HG03064 (cell line): ENCODE results near the gene DSE.

Experiments
- ATAC-seq: cut with Tn5 transposase; IDR thresholded peaks from one replicate; pipeline ENCODE4 v1.9.1; 2021; ENCODE audit warnings: low read depth; ENCODE audit not compliant: unreplicated experiment

Gene DSE

DNA sequence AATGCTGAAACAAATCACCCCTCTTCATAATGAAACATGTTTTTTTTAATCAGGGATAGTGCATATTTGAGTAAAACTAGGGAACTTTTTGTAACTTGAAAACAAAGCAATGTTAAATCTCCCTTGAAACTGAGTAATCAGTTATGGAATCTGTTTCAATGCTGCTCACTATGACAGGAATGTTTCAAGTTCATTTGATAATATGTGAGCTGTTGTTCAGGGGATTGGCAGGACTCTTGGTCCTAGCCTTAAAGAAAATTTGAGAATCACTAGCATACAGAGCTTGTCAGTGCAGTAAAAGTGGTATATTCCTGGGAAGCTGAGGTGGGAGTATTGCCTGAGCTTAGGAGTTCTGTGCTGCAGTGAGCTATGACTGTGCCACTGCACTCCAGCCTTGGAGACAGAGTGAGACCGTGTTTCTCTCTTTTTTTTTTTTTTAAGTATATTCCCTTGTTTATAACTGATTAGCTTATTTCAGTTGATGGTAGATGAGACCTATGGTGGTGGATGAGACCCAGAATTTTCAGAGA lies 68.8 kb downstream of the DSE start:
- no peak for ATAC-seq

DNA sequence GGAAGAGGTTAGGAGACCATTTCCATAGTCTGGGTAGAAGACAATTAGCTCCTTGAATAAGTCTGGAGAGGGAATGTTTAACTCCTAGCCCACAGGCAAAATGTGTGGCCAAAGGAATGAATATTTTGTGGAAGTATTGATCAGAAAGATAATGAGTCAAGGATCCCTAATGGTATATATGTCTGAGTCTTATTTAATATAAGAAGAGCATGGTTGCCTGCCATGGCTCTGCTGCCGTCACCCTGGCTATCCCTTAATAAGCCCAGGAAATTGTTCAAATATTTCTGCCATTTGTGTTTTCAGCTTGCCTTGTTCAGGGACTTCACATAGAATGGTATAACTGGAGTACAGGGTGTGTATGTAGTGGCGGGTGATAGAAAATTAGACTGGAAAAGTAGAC lies 72.4 kb downstream of the DSE start:
- no peak for ATAC-seq

DNA sequence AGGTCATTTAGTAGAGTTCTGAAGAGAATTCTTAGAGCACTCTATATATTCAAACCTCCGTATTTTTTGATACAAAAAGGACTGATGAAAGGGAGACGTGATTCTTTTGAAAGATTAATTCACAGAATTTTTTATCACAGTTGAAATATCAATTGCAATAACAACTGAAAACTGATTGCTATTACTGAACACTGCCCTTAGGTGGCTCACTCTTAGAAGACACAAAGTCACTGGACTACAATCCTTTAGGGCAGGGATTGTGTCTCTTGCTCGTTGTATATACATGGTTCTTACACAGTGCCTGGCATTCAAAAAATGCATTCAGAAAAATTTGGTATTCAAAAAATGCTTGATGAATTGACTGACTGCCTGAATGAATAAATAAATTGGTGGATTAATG lies 73.3 kb downstream of the DSE start:
- ATAC-seq, result no peak

DNA sequence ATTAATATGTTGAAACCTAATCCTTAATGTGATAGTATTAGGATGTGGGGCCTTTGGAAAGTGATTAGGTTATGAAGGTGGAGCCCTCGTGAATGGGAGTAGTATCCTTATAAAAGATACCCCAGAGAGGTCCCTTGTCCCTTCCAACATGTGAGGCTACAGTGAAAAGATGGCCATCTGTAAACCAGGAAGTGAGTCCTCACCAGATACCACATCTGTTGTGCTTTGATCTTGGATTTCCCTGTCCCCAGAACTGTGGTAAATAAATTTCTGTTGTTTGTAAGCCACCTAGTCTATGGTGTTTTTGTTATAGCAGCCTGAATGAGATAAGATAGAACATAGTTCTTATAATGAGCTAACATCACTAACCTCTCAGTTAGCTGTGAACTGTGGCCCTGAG lies 73.8 kb downstream of the DSE start:
- ATAC-seq, result no peak

DNA sequence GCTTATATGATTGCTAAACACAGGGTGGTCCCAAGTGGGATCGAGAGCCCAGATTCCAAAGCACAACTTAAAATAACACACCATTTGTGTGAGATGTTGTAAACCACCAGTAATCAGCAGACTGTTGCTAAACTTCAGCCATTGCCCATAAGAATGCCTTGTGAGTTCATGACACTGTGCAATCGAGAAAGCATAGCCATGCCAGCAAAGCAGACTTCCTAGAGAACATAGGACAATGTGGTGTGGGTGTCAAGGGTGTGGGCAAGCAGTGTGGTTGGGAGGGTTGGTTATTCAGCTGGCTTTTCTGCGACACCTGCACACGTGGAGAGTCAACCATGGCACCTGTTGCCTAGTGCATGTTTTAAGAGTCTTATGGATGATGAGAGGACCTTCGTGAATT lies 74.4 kb downstream of the DSE start:
- no peak for ATAC-seq

DNA sequence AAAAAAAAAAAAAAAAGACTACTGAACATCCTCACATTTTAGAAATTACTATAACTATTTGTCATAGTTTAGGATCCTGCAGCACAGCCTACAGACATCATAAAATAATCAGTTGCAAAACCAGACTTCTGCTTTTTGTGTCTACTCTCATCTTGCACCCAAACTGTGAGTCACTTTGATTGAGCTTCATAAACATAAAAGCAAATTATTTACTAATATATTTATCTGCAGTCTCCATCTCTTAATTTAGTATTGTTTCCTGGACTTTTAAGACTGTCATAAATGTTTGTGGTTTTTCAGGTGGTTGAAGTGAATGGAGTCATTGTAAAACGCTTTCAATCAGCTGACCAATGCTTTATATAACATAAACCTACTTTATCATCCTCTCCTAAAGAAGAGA lies 75.7 kb downstream of the DSE start:
- ATAC-seq, result no peak

DNA sequence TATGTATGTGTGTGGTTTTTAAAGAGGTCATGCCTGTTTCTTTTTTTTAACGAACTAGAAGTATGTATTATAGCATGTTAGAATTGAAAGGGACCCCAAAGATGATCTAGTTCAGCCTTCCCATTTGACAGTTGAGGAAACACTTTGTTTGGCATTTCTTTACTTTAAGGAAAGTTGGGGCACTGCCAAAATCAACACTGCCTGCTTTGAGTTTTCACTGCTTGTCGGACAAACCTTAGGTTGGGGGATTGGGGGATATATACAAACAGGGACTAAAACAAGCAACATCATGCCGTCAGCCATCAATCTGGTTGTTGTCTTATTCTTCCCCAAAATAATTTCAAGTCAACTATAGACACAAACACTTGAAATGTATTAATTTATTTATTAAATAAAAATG lies 76.3 kb downstream of the DSE start:
- no peak for ATAC-seq

DNA sequence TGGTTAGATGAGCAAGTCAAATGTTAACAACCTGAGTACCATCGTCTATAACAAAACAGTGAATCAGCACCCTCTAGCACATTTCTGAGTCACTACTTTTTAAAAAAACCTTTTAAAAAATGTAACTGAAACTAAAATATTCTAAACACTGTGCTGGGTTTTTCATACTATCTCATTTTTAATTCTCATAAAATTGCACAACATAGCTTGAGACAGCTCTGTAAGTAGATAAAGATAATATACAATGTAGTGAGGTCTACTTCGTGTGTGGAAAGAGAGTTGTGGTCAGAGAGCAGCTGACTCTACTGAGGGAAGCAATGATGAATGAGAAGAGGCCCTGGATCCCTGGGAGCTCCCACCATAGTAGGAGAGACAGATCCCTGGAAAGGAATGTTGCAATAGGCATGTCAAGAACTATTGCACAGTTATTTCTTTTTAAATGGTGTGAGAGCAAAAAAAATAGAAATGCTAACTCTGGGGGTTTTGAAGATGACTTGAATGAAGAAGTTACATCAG lies 76.8 kb downstream of the DSE start:
- ATAC-seq, result no peak

DNA sequence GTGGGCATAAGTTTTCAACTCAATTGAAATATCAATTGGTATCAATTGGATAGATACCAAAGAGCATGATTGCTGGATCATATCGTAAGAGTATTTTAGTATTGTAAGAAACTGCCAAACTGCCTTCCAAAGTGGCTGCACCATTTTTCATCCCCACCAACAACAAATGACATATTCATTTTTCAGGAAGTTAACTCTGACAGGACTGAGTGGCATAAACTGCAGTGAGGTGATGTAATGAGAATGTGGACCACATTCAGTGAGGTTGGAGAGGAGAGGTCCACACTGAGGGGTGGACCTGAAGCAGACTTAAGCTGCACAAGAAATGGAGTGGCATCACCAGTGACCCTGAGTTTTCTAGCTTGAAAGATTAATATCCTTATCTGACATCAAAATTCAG lies 78.8 kb downstream of the DSE start:
- ATAC-seq, result no peak

DNA sequence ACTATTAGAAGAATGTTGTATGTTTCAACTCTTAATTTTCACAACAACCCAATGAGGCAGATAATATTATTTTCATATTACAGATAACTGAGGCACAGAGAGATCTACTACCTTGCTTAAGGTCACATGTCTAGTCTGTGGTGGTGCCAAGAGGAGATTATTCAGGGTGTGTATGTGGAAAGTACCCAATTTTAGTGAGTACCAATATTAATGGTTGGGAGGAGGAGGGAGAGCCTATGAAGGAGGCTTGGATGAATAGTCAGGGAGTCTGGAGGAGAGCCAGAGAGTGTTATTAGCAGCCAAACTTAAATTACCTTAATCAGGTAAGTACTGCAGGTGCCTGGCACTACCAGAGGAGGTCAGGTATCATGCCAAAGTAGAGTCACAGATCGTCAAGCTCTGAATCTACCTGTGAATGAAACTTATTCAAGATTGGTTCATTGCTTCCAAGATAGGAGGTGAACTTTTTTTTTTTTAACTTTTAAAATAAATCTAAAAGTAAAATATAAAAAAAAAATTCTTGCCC lies 79.5 kb downstream of the DSE start:
- no peak for ATAC-seq

DNA sequence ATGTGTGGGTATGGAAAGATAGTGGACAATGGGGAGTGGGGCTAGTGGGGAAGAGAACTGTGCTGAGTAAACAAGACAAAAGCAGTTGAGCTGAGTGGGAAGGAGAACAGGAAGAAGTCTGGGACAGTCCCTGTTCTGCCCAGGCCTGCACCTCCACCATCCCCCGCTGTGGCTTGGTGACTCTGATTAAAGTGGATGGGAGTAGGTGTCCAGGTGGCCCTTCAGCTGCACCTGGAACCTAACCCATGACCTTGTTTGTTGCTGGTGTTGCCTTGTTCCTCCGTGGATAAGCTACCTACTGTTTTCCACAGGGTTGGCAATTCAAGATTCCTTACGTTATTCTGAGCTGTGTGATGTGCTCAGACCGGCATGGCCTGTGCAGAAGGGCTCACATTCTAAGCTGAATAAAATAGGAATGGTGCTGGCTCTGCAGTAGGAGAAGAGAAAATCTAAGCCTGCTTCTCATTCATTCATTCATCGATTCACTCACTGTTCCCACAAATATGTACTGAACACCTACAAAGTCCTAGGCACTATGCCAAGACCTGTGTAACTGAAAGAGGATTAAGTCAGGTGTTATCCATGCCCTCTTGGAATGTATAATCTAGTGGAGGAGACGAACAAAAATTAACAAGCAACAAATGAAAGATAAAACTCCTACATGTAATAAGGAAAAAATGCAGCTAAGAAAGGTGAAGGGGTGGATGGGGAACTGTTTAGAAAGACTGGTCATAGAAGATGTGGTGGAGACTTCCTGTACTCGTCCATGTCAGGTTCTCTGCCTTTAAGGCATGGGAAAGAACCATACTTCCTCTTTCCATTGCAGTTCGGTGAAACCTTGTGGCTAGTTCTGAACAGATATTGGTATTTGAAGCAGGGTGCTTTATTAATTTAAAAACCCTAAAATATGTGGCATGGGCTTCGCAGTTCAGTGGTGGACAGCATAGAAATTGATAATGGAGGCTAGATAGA lies 80.3 kb downstream of the DSE start:
- ATAC-seq, result peak; percentile 73

DNA sequence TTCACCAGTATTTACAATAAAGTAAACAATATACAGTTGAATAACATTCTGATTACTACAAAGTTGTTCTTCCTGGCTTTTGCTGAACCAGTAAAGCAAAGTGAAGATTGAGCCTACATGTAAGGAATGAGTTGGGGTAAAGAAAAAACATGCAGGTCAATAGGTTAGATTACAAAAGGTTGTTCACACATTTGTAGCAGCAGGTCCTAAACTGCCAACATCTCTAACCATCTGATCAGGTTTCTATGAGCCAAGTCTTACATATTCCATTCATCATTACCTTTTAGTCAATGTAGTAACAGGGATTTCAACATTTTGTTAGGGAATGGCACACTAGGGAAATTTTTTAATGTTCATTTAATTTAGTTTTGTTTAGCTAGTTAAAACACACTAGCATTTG lies 81.2 kb downstream of the DSE start:
- ATAC-seq, result no peak

DNA sequence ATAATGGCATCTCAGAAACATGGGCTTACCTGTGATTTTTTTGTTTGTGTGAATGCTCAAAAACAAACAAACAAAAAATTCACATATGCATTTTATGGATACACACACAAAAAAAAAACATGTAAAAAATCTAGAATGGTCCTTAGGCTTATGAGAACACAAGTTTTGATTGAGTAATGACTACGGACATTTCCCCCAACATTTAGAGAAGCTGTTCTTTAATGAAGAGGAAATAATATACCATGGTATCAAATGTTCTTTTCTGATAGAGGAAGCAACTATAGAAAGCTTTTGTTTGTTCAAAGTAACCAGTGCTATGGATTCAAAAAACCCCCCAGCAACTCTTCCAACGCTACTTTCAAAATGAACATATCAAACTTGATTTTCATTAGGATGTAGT lies 81.8 kb downstream of the DSE start:
- no peak for ATAC-seq

DNA sequence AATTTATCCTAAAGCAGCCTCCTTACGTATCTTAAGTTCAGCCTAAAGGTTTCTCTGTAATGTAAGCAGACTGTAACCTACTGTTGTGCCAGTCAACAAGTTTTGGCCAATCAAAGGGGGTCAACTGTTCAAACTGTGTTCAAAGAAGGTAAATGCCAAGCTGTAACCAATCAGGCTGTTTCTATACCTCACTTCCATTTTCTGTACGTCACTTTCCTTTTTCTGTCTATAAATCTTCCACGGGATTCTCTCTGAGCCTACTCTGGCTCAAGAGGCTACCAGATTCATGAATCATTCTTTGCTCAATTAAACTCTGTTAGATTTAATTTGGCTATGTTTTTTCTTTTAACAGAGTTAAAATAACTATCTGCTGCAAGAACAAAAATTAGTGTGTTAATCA lies 85.4 kb downstream of the DSE start:
- no peak for ATAC-seq

DNA sequence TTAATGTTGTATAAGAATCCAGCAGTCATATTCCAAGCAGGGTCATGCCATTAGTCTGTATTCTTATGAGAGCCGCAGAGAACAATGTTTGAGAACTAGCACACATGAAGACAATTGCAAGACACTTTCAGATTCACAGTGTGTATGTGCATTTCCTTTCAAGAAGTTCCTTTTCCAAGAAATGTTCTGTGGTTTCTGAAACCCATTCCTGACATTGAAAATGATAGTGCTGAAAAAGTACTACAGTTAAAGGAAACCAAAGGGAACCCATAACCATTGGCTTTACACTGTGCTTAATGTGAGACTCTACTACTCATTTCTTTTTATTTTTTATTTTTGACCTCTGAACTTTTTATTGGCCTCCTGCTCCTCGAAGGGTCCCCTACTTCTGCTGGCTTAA lies 86.2 kb downstream of the DSE start:
- ATAC-seq, result no peak

DNA sequence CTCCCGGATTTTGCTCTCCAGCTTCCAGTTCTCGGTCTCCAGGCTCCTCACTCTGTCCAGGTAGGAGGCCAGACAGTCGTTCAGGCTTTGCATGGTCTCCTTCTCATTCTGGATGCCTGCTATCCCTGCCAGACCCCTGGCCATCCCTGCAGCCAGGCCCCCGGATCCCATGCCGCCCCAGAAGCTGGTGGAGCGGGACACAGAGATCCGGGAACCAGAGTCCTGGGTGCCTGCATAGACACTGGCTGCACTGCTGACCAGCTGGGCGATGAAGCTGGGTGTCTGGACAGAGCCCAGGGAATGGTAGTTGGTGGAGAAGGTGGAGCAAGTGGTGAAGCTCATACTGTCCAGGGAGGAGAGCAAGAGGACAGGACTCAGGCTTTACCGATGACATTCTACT lies 87.5 kb downstream of the DSE start:
- no peak for ATAC-seq

DNA sequence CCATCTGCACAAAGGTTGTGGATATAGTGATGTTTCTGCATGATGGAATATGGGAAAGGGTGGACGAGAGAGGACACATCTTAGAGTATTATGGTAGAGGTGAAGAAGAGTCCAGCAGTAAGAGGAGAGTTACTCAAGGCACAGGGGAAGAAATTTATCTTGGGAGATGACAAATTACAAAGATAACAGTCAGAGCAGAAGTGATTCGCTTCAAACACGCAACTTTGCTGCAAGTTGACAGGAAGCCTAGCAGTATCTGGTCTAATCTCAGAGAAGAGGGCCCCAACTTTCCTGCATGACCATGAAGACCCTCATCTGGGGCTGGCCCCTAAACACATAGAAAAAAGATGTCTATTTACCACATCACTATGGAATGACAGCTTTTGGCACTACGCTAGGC lies 89.2 kb downstream of the DSE start:
- ATAC-seq, result no peak

DNA sequence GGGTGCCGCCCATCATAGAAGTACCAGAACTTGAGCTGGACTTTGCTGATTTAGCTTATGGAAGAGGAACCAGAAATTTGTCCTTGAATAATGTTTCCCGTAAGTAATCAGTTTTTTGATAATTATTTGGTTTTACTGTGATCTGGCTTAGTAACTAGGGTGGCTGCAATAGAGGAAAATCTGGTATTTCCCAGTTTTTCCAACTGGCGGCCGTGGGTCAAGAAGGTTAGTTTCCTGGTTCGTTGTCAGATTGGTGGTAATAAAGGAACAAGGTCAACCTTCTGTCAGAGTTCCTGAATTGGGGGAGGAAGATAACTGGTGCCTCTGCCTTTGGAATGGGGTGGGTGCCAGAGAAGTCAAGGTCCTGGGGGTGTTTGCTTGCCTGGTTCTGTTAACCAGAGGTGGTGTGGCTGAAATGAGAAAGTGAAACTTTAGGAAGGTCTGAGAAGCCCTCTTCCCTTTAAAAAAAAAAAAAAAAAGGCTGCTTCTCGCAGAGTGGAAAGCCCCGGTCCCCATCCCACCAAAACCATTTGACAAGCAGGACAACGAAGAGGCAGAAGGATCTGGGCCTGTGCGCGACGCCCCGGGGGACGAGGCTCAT lies 90.7 kb downstream of the DSE start, which contains the start of gene CALHM6:
TSS of gene CALHM6 (plus strand) at position 45 of the 601 bp plus-strand sequence. CDS start at position 600, 555 bp downstream.
- ATAC-seq, result no peak

DNA sequence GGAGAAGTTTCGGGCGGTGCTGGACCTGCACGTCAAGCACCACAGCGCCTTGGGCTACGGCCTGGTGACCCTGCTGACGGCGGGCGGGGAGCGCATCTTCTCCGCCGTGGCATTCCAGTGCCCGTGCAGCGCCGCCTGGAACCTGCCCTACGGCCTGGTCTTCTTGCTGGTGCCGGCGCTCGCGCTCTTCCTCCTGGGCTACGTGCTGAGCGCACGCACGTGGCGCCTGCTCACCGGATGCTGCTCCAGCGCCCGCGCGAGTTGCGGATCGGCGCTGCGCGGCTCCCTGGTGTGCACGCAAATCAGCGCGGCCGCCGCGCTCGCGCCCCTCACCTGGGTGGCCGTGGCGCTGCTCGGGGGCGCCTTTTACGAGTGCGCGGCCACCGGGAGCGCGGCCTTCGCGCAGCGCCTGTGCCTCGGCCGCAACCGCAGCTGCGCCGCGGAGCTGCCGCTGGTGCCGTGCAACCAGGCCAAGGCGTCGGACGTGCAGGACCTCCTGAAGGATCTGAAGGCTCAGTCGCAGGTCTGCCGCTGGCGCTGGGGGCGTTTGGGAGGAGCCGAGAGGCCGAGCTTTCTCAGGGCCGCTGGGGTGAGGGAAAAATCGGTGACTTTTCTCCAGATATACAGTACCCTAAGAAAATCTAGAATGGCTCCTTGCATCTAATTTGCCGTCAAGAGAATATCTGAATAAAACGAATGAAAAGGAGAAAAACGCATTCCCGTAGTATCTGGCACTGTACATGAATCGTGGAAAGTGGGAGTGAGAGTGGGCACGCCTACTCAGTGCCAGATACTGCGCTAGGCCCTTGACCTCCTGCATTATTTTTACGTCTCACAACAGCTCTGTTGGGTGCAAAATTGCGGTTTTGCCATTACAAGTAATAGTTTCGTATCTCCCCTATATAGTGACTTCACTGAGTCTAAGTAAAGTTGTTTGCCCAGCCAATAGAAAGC lies 91.5 kb downstream of the DSE start:
- peak; percentile 90 for ATAC-seq

DNA sequence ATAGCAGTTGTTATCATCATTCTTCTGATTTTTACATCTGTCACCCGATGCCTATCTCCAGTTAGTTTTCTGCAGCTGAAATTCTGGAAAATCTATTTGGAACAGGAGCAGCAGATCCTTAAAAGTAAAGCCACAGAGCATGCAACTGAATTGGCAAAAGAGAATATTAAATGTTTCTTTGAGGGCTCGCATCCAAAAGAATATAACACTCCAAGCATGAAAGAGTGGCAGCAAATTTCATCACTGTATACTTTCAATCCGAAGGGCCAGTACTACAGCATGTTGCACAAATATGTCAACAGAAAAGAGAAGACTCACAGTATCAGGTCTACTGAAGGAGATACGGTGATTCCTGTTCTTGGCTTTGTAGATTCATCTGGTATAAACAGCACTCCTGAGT lies 92.6 kb downstream of the DSE start:
- ATAC-seq, result no peak
